Activated T-cell treated with anti-CD3 and anti-CD28 coated beads for 24 hours (primary cell): ENCODE data around the gene WFDC1.

Source experiments
- DNase-seq: peaks from one replicate; pipeline ENCODE4 v3.0.0-alpha.2; 2020; ENCODE audit warnings: low read depth

The WFDC1 gene

GRCh38 chr16:84272740-84273320, 21.8 kb upstream of the WFDC1 start:
- DNase-seq, result no peak

- no peak for DNase-seq
These were observed 20.2 kb upstream of the WFDC1 start for GRCh38 chr16:84274515-84274914.

GRCh38 chr16:84275585-84276151, 19.0 kb upstream of the WFDC1 start:
- no peak for DNase-seq

GRCh38 chr16:84277244-84277823, 17.3 kb upstream of the WFDC1 start:
- peak; percentile 60 for DNase-seq

GRCh38 chr16:84278333-84278732, 16.3 kb upstream of the WFDC1 start:
- no peak for DNase-seq

GRCh38 chr16:84278968-84279367, 15.7 kb upstream of the WFDC1 start:
- no peak for DNase-seq

- DNase-seq, result no peak
These were observed 14.8 kb upstream of the WFDC1 start for GRCh38 chr16:84279881-84280280.

- no peak for DNase-seq
These were observed 13.6 kb upstream of the WFDC1 start for GRCh38 chr16:84281074-84281473.

GRCh38 chr16:84282533-84282932, 12.1 kb upstream of the WFDC1 start:
- no peak for DNase-seq

- no peak for DNase-seq
These were observed 11.1 kb upstream of the WFDC1 start for GRCh38 chr16:84283314-84284153.

- DNase-seq, result no peak
These were observed 10.4 kb upstream of the WFDC1 start for GRCh38 chr16:84284154-84284722.

- DNase-seq, result no peak
These were observed 8.0 kb upstream of the WFDC1 start for GRCh38 chr16:84286578-84287240.

GRCh38 chr16:84288902-84289301, 5.8 kb upstream of the WFDC1 start:
- DNase-seq, result no peak

GRCh38 chr16:84291226-84291625, 3.5 kb upstream of the WFDC1 start:
- no peak for DNase-seq

GRCh38 chr16:84292011-84292410, 2.7 kb upstream of the WFDC1 start:
- no peak for DNase-seq

- DNase-seq, result no peak
These were observed 1.3 kb upstream of the WFDC1 start for GRCh38 chr16:84293406-84293805.

GRCh38 chr16:84294117-84294516, 561 bp upstream of the WFDC1 start:
- DNase-seq, result no peak

GRCh38 chr16:84295203-84295860, 654 bp downstream of the WFDC1 start:
- DNase-seq, result no peak

GRCh38 chr16:84298376-84298899, 3.8 kb downstream of the WFDC1 start:
- DNase-seq, result no peak

GRCh38 chr16:84299734-84300440, 5.2 kb downstream of the WFDC1 start:
- no peak for DNase-seq
